ENCODE measurements around the gene TAS1R2. TPM values are rescaled to one million over a fixed set of nuclear protein-coding genes. Genes with fewer than 3 reads are reported as not detected.
A peak's percentile ranks its signal among the peaks of the same experiment; 100 is the strongest.

Gene TAS1R2
- total and polyA plus RNA-seq, 2 of the 13 experiments (the other 11 are each of a cell fraction or from before 2014, with no cell fraction given) = not detected

DNA sequence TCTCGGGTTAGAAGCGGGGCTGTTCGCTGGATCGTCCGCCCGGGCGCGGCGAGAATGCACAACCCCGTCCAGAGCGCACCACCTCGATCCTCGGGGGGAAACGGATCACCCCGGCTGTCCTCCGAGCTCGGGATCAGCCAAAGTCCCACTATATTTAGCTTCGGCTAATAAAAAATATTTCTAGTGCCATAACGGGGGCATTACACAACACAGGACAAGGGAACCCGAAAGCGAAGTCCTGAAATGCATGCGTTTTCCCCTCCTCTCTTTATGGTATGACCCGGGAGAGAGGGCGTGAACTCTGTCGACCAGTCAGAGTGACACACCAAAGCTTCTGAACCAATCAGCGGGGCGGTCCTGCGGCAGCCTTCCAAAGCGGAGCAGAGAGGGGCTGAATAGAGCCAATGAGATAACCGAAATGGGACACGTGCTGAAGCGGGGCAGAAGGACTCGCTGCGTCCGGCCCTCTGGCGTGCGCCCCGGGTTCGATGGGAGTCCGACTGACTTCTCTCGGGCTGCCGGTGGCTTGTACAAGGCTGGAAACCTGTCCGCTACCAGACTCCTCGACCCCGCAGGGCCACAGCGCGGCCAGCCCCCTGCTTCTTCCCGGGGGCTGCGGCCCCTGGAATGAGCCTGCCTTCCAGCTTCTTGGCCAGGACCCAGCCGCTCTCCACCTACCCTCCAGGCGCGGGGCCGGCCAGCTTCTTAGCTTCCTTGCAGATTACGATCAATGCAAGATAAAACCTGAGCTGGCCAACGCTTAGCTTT, 43.2 kb upstream of the TAS1R2 start, which contains the start of gene ALDH4A1 (continued):
- TF ChIP-seq, protein P1, sequence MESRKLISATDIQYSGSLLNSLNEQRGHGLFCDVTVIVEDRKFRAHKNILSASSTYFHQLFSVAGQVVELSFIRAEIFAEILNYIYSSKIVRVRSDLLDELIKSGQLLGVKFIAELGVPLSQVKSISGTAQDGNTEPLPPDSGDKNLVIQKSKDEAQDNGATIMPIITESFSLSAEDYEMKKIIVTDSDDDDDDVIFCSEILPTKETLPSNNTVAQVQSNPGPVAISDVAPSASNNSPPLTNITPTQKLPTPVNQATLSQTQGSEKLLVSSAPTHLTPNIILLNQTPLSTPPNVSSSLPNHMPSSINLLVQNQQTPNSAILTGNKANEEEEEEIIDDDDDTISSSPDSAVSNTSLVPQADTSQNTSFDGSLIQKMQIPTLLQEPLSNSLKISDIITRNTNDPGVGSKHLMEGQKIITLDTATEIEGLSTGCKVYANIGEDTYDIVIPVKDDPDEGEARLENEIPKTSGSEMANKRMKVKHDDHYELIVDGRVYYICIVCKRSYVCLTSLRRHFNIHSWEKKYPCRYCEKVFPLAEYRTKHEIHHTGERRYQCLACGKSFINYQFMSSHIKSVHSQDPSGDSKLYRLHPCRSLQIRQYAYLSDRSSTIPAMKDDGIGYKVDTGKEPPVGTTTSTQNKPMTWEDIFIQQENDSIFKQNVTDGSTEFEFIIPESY (CRISPR knock-in tag; IDR thresholded peaks at IDR 0.05) = no peak
- TF ChIP-seq ZFYVE20 (CRISPR knock-in tag; IDR thresholded peaks at IDR 0.05; ENCODE audit: borderline replicate concordance, low read depth) (no peak), TP53 (CRISPR knock-in tag; conservative IDR thresholded peaks at IDR 0.05) (no peak), NFIB (CRISPR knock-in tag; IDR thresholded peaks at IDR 0.05; ENCODE audit: borderline replicate concordance) (no peak), ZNF484 (CRISPR knock-in tag; IDR thresholded peaks at IDR 0.05; ENCODE audit: borderline replicate concordance, low read depth) (no peak), CBX1 (IDR thresholded peaks at IDR 0.05; ENCODE audit: low read depth) (no peak), SALL2 (CRISPR knock-in tag; IDR thresholded peaks at IDR 0.05) (peak; percentile 3; the same call in 1 of the 2 replicates), HDAC1 (CRISPR knock-in tag; IDR thresholded peaks at IDR 0.05) (peak; percentile 89), NBN (conservative IDR thresholded peaks at IDR 0.05) (no peak), HNRNPLL (IDR thresholded peaks at IDR 0.05; ENCODE audit: low read depth, low read length, poor library complexity, severe bottlenecking) (peak; percentile 61), NCOA5 (CRISPR knock-in tag; IDR thresholded peaks at IDR 0.05) (no peak), FOXO1 (CRISPR knock-in tag; IDR thresholded peaks at IDR 0.05) (no peak)
- TF ChIP-seq, protein P2, sequence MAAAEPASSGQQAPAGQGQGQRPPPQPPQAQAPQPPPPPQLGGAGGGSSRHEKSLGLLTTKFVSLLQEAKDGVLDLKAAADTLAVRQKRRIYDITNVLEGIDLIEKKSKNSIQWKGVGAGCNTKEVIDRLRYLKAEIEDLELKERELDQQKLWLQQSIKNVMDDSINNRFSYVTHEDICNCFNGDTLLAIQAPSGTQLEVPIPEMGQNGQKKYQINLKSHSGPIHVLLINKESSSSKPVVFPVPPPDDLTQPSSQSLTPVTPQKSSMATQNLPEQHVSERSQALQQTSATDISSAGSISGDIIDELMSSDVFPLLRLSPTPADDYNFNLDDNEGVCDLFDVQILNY (CRISPR knock-in tag; conservative IDR thresholded peaks at IDR 0.05) = peak; percentile 25; the same call in 1 of the 2 replicates
- TF ChIP-seq, protein P3, sequence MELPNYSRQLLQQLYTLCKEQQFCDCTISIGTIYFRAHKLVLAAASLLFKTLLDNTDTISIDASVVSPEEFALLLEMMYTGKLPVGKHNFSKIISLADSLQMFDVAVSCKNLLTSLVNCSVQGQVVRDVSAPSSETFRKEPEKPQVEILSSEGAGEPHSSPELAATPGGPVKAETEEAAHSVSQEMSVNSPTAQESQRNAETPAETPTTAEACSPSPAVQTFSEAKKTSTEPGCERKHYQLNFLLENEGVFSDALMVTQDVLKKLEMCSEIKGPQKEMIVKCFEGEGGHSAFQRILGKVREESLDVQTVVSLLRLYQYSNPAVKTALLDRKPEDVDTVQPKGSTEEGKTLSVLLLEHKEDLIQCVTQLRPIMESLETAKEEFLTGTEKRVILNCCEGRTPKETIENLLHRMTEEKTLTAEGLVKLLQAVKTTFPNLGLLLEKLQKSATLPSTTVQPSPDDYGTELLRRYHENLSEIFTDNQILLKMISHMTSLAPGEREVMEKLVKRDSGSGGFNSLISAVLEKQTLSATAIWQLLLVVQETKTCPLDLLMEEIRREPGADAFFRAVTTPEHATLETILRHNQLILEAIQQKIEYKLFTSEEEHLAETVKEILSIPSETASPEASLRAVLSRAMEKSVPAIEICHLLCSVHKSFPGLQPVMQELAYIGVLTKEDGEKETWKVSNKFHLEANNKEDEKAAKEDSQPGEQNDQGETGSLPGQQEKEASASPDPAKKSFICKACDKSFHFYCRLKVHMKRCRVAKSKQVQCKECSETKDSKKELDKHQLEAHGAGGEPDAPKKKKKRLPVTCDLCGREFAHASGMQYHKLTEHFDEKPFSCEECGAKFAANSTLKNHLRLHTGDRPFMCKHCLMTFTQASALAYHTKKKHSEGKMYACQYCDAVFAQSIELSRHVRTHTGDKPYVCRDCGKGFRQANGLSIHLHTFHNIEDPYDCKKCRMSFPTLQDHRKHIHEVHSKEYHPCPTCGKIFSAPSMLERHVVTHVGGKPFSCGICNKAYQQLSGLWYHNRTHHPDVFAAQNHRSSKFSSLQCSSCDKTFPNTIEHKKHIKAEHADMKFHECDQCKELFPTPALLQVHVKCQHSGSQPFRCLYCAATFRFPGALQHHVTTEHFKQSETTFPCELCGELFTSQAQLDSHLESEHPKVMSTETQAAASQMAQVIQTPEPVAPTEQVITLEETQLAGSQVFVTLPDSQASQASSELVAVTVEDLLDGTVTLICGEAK (IDR thresholded peaks at IDR 0.05) = no peak
- TF ChIP-seq, protein P3 (CRISPR knock-in tag; IDR thresholded peaks at IDR 0.05) = peak; percentile 61
- TF ChIP-seq, protein P4, sequence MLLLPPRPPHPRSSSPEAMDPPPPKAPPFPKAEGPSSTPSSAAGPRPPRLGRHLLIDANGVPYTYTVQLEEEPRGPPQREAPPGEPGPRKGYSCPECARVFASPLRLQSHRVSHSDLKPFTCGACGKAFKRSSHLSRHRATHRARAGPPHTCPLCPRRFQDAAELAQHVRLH (CRISPR knock-in tag; IDR thresholded peaks at IDR 0.05; ENCODE audit: borderline replicate concordance, low read depth) = peak; percentile 66; the same call in 1 of the 2 replicates

Measured in HepG2 (cell line).